Mesothelial cell of epicardium (in vitro differentiated cells): ENCODE data around the gene PODXL. TPM values are rescaled to one million over a fixed set of nuclear protein-coding genes. Genes with fewer than 3 reads are reported as not detected.

Experiments
- DNase-seq, 2 experiments: peaks; one replicate each; pipeline ENCODE4 v3.0.0; 2021; ENCODE audit warnings: low spot score in 2 of 2; ENCODE audit not compliant: unreplicated experiment in 2 of 2
- H3K27ac Mint-ChIP-seq: 2 replicates; pipeline ENCODE4 v1.8.0; 2021; ENCODE audit warnings: mixed read lengths
- H3K27me3 Mint-ChIP-seq: 2 replicates; pipeline ENCODE4 v1.8.0; 2021; ENCODE audit warnings: low read depth, mixed read lengths
- H3K36me3 Mint-ChIP-seq: 2 replicates; pipeline ENCODE4 v1.8.0; 2021; ENCODE audit warnings: mixed read lengths
- H3K4me1 Mint-ChIP-seq: 2 replicates; pipeline ENCODE4 v1.8.0; 2021; ENCODE audit warnings: mixed read lengths
- H3K4me3 Mint-ChIP-seq: 2 replicates; pipeline ENCODE4 v1.8.0; 2021; ENCODE audit warnings: mild to moderate bottlenecking, moderate library complexity, mixed read lengths
- H3K9me3 Mint-ChIP-seq: 2 replicates; pipeline ENCODE4 v1.8.0; 2021; ENCODE audit warnings: mixed read lengths
- total RNA-seq: library from RNA; stranded (reverse); gene quantifications from 3 replicates; pipeline ENCODE4 v1.2.1, GENCODE V29; 2021
- TF ChIP-seq, protein P1 (sequence below): fragments of 200-600 bp; sonication (generic); IDR thresholded peaks from one replicate; pipeline ENCODE4 v1.5.0; 2021; ENCODE audit warnings: antibody characterized with exemption; ENCODE audit not compliant: unreplicated experiment

Gene PODXL
- total RNA-seq, 1 donor from 2014 or later: 213 TPM

DNA sequence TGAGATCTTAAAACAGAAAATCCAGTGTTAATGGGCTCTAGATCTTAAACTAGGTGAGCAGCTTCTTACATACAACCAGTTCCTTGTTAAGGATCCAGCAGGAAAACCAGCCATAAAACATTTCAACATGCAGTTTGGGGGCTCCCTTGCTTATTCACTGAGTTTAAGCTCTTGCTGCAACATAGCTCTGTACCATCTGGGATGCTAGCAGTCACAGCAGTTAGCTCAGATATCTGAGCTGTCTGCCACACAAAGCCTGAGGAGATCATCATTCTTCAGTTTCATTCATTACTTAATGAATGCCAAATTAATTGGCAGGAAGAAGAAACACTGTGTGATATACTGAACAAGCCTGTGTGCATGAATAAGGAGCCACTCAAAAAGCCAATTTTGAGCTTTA is 62.8 kb downstream of the PODXL start:
- no peak for DNase-seq
- no peak overlapping the region for H3K4me3 Mint-ChIP-seq
- H3K27me3 Mint-ChIP-seq: no peaks in the 10 kb centered on the region
- no peaks in the 10 kb centered on the region for H3K9me3 Mint-ChIP-seq
- peaks cover 17% of the 10 kb centered on the region for H3K36me3 Mint-ChIP-seq
- TF ChIP-seq, protein P1, sequence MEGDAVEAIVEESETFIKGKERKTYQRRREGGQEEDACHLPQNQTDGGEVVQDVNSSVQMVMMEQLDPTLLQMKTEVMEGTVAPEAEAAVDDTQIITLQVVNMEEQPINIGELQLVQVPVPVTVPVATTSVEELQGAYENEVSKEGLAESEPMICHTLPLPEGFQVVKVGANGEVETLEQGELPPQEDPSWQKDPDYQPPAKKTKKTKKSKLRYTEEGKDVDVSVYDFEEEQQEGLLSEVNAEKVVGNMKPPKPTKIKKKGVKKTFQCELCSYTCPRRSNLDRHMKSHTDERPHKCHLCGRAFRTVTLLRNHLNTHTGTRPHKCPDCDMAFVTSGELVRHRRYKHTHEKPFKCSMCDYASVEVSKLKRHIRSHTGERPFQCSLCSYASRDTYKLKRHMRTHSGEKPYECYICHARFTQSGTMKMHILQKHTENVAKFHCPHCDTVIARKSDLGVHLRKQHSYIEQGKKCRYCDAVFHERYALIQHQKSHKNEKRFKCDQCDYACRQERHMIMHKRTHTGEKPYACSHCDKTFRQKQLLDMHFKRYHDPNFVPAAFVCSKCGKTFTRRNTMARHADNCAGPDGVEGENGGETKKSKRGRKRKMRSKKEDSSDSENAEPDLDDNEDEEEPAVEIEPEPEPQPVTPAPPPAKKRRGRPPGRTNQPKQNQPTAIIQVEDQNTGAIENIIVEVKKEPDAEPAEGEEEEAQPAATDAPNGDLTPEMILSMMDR: no peak
- H3K27ac Mint-ChIP-seq: no peak overlapping the region
- peaks cover 8% of the 10 kb centered on the region for H3K4me1 Mint-ChIP-seq

DNA sequence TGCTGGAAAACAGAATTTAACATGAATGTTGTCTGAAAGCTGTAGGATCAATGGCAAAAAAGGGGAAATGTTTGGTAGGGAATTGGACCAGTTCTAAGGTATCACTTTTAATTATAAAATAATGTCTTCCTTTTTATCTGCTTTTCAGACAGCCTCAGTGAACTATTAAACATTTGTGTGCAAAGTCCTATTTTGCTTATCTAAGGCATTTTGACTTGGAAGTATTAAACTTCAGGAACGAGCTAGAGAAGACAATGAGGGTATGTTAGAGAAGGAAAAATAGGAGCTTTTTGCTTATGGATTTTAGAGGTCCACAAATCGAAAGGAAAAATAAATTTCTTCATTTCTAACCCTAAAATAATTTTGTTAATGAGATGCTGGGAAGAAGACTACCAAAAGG is 63.3 kb downstream of the PODXL start:
- Mint-ChIP-seq H3K36me3 (peaks cover 18% of the 10 kb centered on the region), H3K27ac (no peak overlapping the region), H3K9me3 (no peaks in the 10 kb centered on the region), H3K4me1 (peaks cover 8% of the 10 kb centered on the region), H3K27me3 (no peaks in the 10 kb centered on the region), H3K4me3 (no peak overlapping the region)
- TF ChIP-seq, protein P1: no peak
- no peak for DNase-seq

- Mint-ChIP-seq H3K36me3 (peaks cover 6% of the 10 kb centered on the region), H3K4me1 (peaks cover 8% of the 10 kb centered on the region), H3K9me3 (no peaks in the 10 kb centered on the region), H3K27me3 (no peaks in the 10 kb centered on the region), H3K27ac (no peak overlapping the region), H3K4me3 (no peak overlapping the region)
- TF ChIP-seq, protein P1: no peak
- DNase-seq: no peak
Observed at GRCh38 chr7:131489881-131490280, 66.5 kb downstream of the PODXL start.

- H3K27me3 Mint-ChIP-seq: no peaks in the 10 kb centered on the region
- TF ChIP-seq, protein P1: no peak
Observed at GRCh38 chr7:131489196-131489595, 67.2 kb downstream of the PODXL start.

DNA sequence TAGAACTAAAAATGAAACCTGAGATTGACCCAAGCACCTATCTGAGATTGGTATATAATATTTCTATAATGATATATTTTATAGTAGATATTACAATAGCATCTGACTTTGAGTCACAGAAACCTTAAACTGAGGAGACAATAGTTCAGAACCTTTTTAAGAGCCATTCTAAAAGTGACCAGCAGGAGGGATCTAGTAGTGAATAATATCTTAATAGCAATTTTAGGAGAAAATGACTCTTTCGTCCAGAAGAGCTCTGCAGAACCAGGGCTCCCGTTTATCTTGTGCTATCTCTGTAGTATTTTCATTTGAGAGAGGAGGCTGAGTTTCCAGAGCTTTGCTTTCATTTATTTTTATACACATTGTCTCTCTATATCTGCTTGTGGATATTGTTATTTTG is 68.1 kb downstream of the PODXL start:
- DNase-seq: no peak
- Mint-ChIP-seq H3K4me3 (no peak overlapping the region), H3K27ac (no peak overlapping the region), H3K4me1 (peaks cover 8% of the 10 kb centered on the region), H3K9me3 (no peaks in the 10 kb centered on the region), H3K27me3 (no peaks in the 10 kb centered on the region), H3K36me3 (peaks cover 8% of the 10 kb centered on the region)
- TF ChIP-seq, protein P1: peak; percentile 19

More at GRCh38 chr7:131489196-131489595, 67.2 kb downstream of the PODXL start:
- no peak for DNase-seq
- no peak overlapping the region for H3K4me3 Mint-ChIP-seq
- H3K36me3 Mint-ChIP-seq: peaks cover 6% of the 10 kb centered on the region
- no peaks in the 10 kb centered on the region for H3K9me3 Mint-ChIP-seq
- H3K27ac Mint-ChIP-seq: no peak overlapping the region
- H3K4me1 Mint-ChIP-seq: peaks cover 8% of the 10 kb centered on the region

DNA sequence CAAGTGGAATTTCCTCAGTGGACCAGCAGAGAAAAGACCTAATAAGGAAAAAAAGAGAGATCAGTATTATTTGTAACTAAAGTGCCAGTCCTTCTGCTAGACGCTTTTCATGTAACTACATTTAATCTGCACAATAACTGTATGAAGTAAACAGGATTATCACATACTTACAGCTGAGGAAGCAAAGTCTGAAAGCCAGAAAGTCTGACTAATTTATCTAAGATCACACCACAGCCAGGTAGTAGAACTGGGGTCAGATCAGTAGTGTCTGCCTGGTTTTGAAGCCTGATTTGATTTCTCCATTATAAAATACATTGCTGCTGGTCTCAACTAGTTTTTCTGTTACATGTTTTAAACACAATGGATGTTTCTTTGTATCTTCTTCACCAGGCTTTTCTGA is 69.2 kb downstream of the PODXL start:
- Mint-ChIP-seq H3K27ac (no peak overlapping the region), H3K27me3 (no peaks in the 10 kb centered on the region), H3K9me3 (no peaks in the 10 kb centered on the region), H3K4me3 (no peak overlapping the region), H3K36me3 (peaks cover 5% of the 10 kb centered on the region), H3K4me1 (peaks cover 8% of the 10 kb centered on the region)
- no peak for DNase-seq
- TF ChIP-seq, protein P1: no peak
